CD8-positive, alpha-beta memory T cell (primary cell): ENCODE measurements around the gene GOLGA2. TPM values are rescaled to one million over a fixed set of nuclear protein-coding genes. Genes with fewer than 3 reads are reported as not detected.

ENCODE experiments used
- CTCF ChIA-PET: fragments of 350-600 bp; sonication (Branson Sonifier 250); formaldehyde crosslinking; loops from one replicate; lab custom pipeline; 2021; ENCODE audit warnings: antibody characterized with exemption; lab: Charles Lee
- POLR2A ChIA-PET: fragments of 350-600 bp; sonication (Branson Sonifier 250); formaldehyde crosslinking; loops from one replicate; lab custom pipeline; 2021; ENCODE audit warnings: antibody characterized with exemption; lab: Charles Lee
- DNase-seq, 5 donors: peaks; one replicate each; pipeline versions ENCODE4 v3.0.0 to v3.0.0-alpha.2; 2020 to 2022; ENCODE audit warnings: mixed read lengths in 1 of 5
- H3K27ac ChIP-seq: one replicate; pipeline ENCODE4 v1.7.0; 2013; ENCODE audit warnings: low read depth, mild to moderate bottlenecking, low read length, moderate library complexity
- H3K27me3 ChIP-seq: 2 replicates; pipeline ENCODE4 v1.7.0; 2013; ENCODE audit warnings: low read length, mild to moderate bottlenecking; ENCODE audit not compliant: insufficient read depth, poor library complexity, severe bottlenecking
- H3K36me3 ChIP-seq: 2 replicates; pipeline ENCODE4 v1.7.0; 2013; ENCODE audit warnings: mild to moderate bottlenecking, low read length, moderate library complexity; ENCODE audit not compliant: insufficient read depth
- H3K4me1 ChIP-seq: 2 replicates; pipeline ENCODE4 v1.7.0; 2013; ENCODE audit warnings: mild to moderate bottlenecking, low read length, moderate library complexity; ENCODE audit not compliant: insufficient read depth
- H3K4me3 ChIP-seq: 2 replicates; pipeline ENCODE4 v1.7.0; 2013; ENCODE audit warnings: mild to moderate bottlenecking, low read length
- H3K9me3 ChIP-seq: 2 replicates; pipeline ENCODE4 v1.7.0; 2013; ENCODE audit warnings: mild to moderate bottlenecking, low read length
- H3K27ac Mint-ChIP-seq, 8 donors: one replicate each; pipeline ENCODE4 v1.8.0; 2020 to 2021; ENCODE audit warnings: mixed read lengths in 8 of 8, mild to moderate bottlenecking in 6 of 8, inconsistent platforms in 3 of 8, moderate library complexity in 3 of 8
- H3K27me3 Mint-ChIP-seq, 2 donors: one replicate each; pipeline ENCODE4 v1.8.0; 2020 to 2021; ENCODE audit warnings: mixed read lengths in 2 of 2, mild to moderate bottlenecking in 1 of 2, moderate library complexity in 1 of 2
- H3K36me3 Mint-ChIP-seq, 3 donors: one replicate each; pipeline ENCODE4 v1.8.0; 2020 to 2021; ENCODE audit warnings: mixed read lengths in 3 of 3, inconsistent platforms in 1 of 3, mild to moderate bottlenecking in 1 of 3
- H3K4me1 Mint-ChIP-seq, 3 donors: one replicate each; pipeline ENCODE4 v1.8.0; 2020 to 2021; ENCODE audit warnings: mixed read lengths in 3 of 3, inconsistent platforms in 1 of 3, mild to moderate bottlenecking in 1 of 3
- H3K4me3 Mint-ChIP-seq, 7 donors: one replicate each; pipeline ENCODE4 v1.8.0; 2020 to 2021; ENCODE audit warnings: mixed read lengths in 7 of 7, mild to moderate bottlenecking in 6 of 7, moderate library complexity in 4 of 7, inconsistent platforms in 2 of 7
- H3K9me3 Mint-ChIP-seq, 5 donors: one replicate each; pipeline ENCODE4 v1.8.0; 2020 to 2022; ENCODE audit warnings: mixed read lengths in 5 of 5, mild to moderate bottlenecking in 3 of 5, moderate library complexity in 2 of 5, inconsistent platforms in 1 of 5
- polyA plus RNA-seq: library from polyadenylated mRNA; unstranded; fragments of 300-500 nt; fragmentation: Illumina TruSeq; gene quantifications from one replicate; pipeline ENCODE4 v1.2.3, GENCODE V29; 2021
- total RNA-seq, 2 experiments: library from RNA; stranded (reverse); gene quantifications; one replicate each; pipeline ENCODE4 v1.2.3, GENCODE V29; 2021

GOLGA2 gene
- total RNA-seq (10 to 100 TPM; 35.4 to 35.5 TPM), polyA plus RNA-seq (8.8 TPM)

GRCh38 chr9:128275198-128276007 is at the start of gene GOLGA2:
TSS of gene GOLGA2 (minus strand) at chr9:128276007. CDS start at chr9:128275976, 31 bp downstream.
- DNase-seq = peak in 2 of 5 donors; percentile 20 to 56
- H3K36me3 ChIP-seq = peaks cover 7% of the 10 kb centered on the region
- H3K27ac Mint-ChIP-seq = peak within 1 kb of the TSS; percentile 94 to 99 (median 97)
- peak within 1 kb of the TSS; percentile 96 to 98 (median 97) for H3K4me3 Mint-ChIP-seq
- peaks cover 28 to 47% (median 43%) of the 10 kb centered on the region in 3 donors for H3K4me1 Mint-ChIP-seq
- H3K27ac ChIP-seq = peak within 1 kb of the TSS; percentile 96
- H3K27me3 ChIP-seq = no peaks in the 10 kb centered on the region
- ChIA-PET CTCF (interaction anchor here (1.2 kb wide), 2 partner anchors 20 to 25 kb away, joined by 5 to 7 read pairs; no protein-coding TSS in a partner anchor), POLR2A (interaction anchor here (0.7 to 1.2 kb wide), 2 partner anchors 25 to 96 kb away, joined by 4 to 20 read pairs; partner anchors contain the start of gene URM1)
- peak within 1 kb of the TSS; percentile 98 for H3K4me3 ChIP-seq
- H3K9me3 ChIP-seq = no peaks in the 10 kb centered on the region
- peaks cover 0 to 42% (median 3%) of the 10 kb centered on the region in 3 donors for H3K36me3 Mint-ChIP-seq
- no peaks in the 10 kb centered on the region for H3K9me3 Mint-ChIP-seq
- H3K27me3 Mint-ChIP-seq = peaks cover 0 to 3% of the 10 kb centered on the region in 2 donors
- peaks cover 19% of the 10 kb centered on the region for H3K4me1 ChIP-seq

GRCh38 chr9:128324401-128324800 is 48.6 kb upstream of the GOLGA2 start:
- H3K27me3 ChIP-seq = no peaks in the 10 kb centered on the region
- no peak overlapping the region for H3K27ac ChIP-seq
- peak overlapping the region in 7 of 8 donors; percentile 8 to 96 (median 47) for H3K27ac Mint-ChIP-seq
- peaks cover 29% of the 10 kb centered on the region for H3K4me1 ChIP-seq
- no peak for DNase-seq
- H3K4me3 ChIP-seq = no peak overlapping the region
- H3K9me3 ChIP-seq = no peaks in the 10 kb centered on the region
- H3K36me3 Mint-ChIP-seq = peaks cover 0 to 48% (median 3%) of the 10 kb centered on the region in 3 donors
- CTCF ChIA-PET = interaction anchor here (1.2 to 1.3 kb wide), 2 partner anchors 15 to 47 kb away, joined by 3 to 4 read pairs; partner anchors contain the start of gene URM1
- H3K4me1 Mint-ChIP-seq = peaks cover 29 to 44% (median 34%) of the 10 kb centered on the region in 3 donors
- H3K27me3 Mint-ChIP-seq = no peaks in the 10 kb centered on the region
- H3K4me3 Mint-ChIP-seq = peak overlapping the region; percentile 15 to 96 (median 53)
- no peaks in the 10 kb centered on the region for H3K9me3 Mint-ChIP-seq
- POLR2A ChIA-PET = no interaction called here
- peaks cover 17% of the 10 kb centered on the region for H3K36me3 ChIP-seq

DNA sequence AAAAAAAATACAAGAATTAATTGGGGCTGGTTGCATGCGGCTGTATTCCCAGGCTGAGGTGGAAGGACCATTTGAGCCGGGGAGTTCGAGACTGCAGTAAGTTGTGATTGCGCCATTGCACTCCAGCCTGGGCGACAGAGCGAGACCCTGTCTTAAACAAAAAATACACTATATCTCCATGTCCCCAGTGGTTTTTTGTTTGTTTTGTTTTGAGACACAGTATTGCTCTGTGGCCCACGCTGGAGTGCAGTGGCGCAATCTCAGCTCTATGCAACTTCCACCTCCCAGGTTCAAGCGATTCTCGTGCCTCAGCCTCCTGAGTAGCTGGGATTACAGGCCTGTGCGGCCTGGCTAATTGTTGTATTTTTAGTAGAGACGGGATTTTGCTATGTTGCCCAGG is 48.0 kb upstream of the GOLGA2 start:
- no peak for DNase-seq
- Mint-ChIP-seq H3K27me3 (no peaks in the 10 kb centered on the region), H3K27ac (peak overlapping the region in 7 of 8 donors; percentile 68 to 100 (median 96)), H3K4me1 (peaks cover 29 to 44% (median 34%) of the 10 kb centered on the region in 3 donors), H3K36me3 (peaks cover 0 to 48% (median 3%) of the 10 kb centered on the region in 3 donors), H3K4me3 (peak overlapping the region; percentile 91 to 99 (median 96)), H3K9me3 (no peaks in the 10 kb centered on the region)
- H3K9me3 ChIP-seq = no peaks in the 10 kb centered on the region
- ChIA-PET CTCF (no interaction called here), POLR2A (no interaction called here)
- H3K4me1 ChIP-seq = peaks cover 29% of the 10 kb centered on the region
- H3K4me3 ChIP-seq = peak overlapping the region; percentile 81
- H3K27me3 ChIP-seq = no peaks in the 10 kb centered on the region
- peak overlapping the region; percentile 85 for H3K27ac ChIP-seq
- H3K36me3 ChIP-seq = peaks cover 17% of the 10 kb centered on the region

GRCh38 chr9:128323212-128323730 is 47.5 kb upstream of the GOLGA2 start:
- Mint-ChIP-seq H3K36me3 (peaks cover 0 to 45% (median 0%) of the 10 kb centered on the region in 3 donors), H3K9me3 (no peaks in the 10 kb centered on the region), H3K27me3 (no peaks in the 10 kb centered on the region), H3K4me3 (peak overlapping the region; percentile 91 to 99 (median 96)), H3K4me1 (peaks cover 29 to 44% (median 34%) of the 10 kb centered on the region in 3 donors), H3K27ac (peak overlapping the region; percentile 85 to 100 (median 96))
- H3K9me3 ChIP-seq = no peaks in the 10 kb centered on the region
- H3K4me1 ChIP-seq = peaks cover 29% of the 10 kb centered on the region
- H3K27ac ChIP-seq = peak overlapping the region; percentile 85
- ChIA-PET CTCF (no interaction called here), POLR2A (no interaction called here)
- no peaks in the 10 kb centered on the region for H3K27me3 ChIP-seq
- DNase-seq = no peak
- H3K36me3 ChIP-seq = peaks cover 17% of the 10 kb centered on the region
- H3K4me3 ChIP-seq = peak overlapping the region; percentile 81

- Mint-ChIP-seq H3K27me3 (no peaks in the 10 kb centered on the region), H3K36me3 (peaks cover 0 to 42% (median 0%) of the 10 kb centered on the region in 3 donors), H3K9me3 (no peaks in the 10 kb centered on the region), H3K4me1 (peaks cover 29 to 44% (median 34%) of the 10 kb centered on the region in 3 donors), H3K4me3 (peak within 1 kb of the TSS; percentile 91 to 99 (median 96)), H3K27ac (peak within 1 kb of the TSS; percentile 95 to 100 (median 98))
- peaks cover 29% of the 10 kb centered on the region for H3K4me1 ChIP-seq
- peak; percentile 89 to 95 (median 92) for DNase-seq
- peak within 1 kb of the TSS; percentile 81 for H3K4me3 ChIP-seq
- no peaks in the 10 kb centered on the region for H3K9me3 ChIP-seq
- peaks cover 15% of the 10 kb centered on the region for H3K36me3 ChIP-seq
- ChIA-PET CTCF (interaction anchor here (0.9 to 1.3 kb wide), 2 partner anchors 13 to 19 kb away, joined by 3 to 4 read pairs; no protein-coding TSS in a partner anchor), POLR2A (no interaction called here)
- no peaks in the 10 kb centered on the region for H3K27me3 ChIP-seq
- H3K27ac ChIP-seq = peak within 1 kb of the TSS; percentile 85
These were observed 46.8 kb upstream of the GOLGA2 start, which contains the start of the genes COQ4 and TRUB2 for GRCh38 chr9:128322404-128323211. TSS of gene COQ4 (plus strand) at chr9:128322839. CDS start at chr9:128322859, 20 bp downstream. TSS of gene TRUB2 (minus strand) at chr9:128322447. CDS start at chr9:128322408, 39 bp downstream.

DNA sequence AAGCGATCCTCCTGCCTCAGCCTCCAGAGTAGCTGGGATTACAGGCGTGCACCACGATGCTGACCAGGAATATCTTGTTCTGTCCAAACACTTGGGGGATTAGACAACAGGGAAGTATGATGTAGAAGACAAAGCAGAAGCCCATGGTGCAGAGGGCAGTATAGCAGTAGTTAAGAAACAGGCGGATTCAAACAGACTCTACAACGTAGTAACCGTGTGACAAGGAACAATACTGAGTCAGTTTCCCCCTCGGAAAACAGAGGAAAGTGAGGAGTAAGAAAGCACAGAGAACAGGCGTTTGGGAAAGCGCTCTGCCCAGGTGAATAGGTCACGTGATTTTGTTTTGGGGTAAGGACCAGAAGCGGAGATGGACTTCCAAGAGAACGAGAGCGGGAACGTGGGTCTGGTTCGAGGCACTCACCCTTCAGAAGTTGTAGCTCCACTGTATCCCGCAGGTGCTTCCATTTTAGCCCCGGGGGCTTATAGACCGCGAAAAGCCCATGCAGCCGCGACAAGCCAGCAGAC is 46.1 kb upstream of the GOLGA2 start:
- H3K36me3 Mint-ChIP-seq = peaks cover 0 to 47% (median 0%) of the 10 kb centered on the region in 3 donors
- H3K4me1 Mint-ChIP-seq = peaks cover 31 to 44% (median 34%) of the 10 kb centered on the region in 3 donors
- Histone ChIP-seq H3K27ac (peak overlapping the region; percentile 85), H3K9me3 (no peaks in the 10 kb centered on the region), H3K36me3 (peaks cover 20% of the 10 kb centered on the region), H3K27me3 (no peaks in the 10 kb centered on the region), H3K4me1 (peaks cover 29% of the 10 kb centered on the region), H3K4me3 (peak overlapping the region; percentile 81)
- CTCF ChIA-PET = interaction anchor here (0.9 to 1.3 kb wide), 2 partner anchors 13 to 19 kb away, joined by 3 to 4 read pairs; no protein-coding TSS in a partner anchor
- no peaks in the 10 kb centered on the region for H3K9me3 Mint-ChIP-seq
- peak overlapping the region; percentile 95 to 100 (median 98) for H3K27ac Mint-ChIP-seq
- H3K4me3 Mint-ChIP-seq = peak overlapping the region; percentile 91 to 99 (median 96)
- no peak for DNase-seq
- POLR2A ChIA-PET = no interaction called here
- H3K27me3 Mint-ChIP-seq = no peaks in the 10 kb centered on the region

- CTCF ChIA-PET = interaction anchor here (0.9 to 1.3 kb wide), 2 partner anchors 12 to 20 kb away, joined by 3 to 4 read pairs; no protein-coding TSS in a partner anchor
- H3K4me3 ChIP-seq = peak overlapping the region; percentile 81
- peak overlapping the region in 4 of 8 donors; percentile 15 to 100 (median 96) for H3K27ac Mint-ChIP-seq
These were observed 45.5 kb upstream of the GOLGA2 start for GRCh38 chr9:128321343-128321742.

More at GRCh38 chr9:128321343-128321742, 45.5 kb upstream of the GOLGA2 start:
- H3K36me3 ChIP-seq = peaks cover 26% of the 10 kb centered on the region
- peaks cover 0 to 52% (median 2%) of the 10 kb centered on the region in 3 donors for H3K36me3 Mint-ChIP-seq
- H3K27me3 ChIP-seq = no peaks in the 10 kb centered on the region
- H3K4me1 Mint-ChIP-seq = peaks cover 31 to 44% (median 34%) of the 10 kb centered on the region in 3 donors
- H3K4me1 ChIP-seq = peaks cover 29% of the 10 kb centered on the region
- H3K9me3 Mint-ChIP-seq = no peaks in the 10 kb centered on the region
- peak overlapping the region in 5 of 7 donors; percentile 91 to 98 (median 96) for H3K4me3 Mint-ChIP-seq
- no peak for DNase-seq
- no peaks in the 10 kb centered on the region for H3K27me3 Mint-ChIP-seq
- POLR2A ChIA-PET = no interaction called here
- peak overlapping the region; percentile 85 for H3K27ac ChIP-seq
- H3K9me3 ChIP-seq = no peaks in the 10 kb centered on the region
